ENCODE results near the gene RPTOR. TPM values are rescaled to one million over a fixed set of nuclear protein-coding genes. Genes with fewer than 3 reads are reported as not detected.

Gene RPTOR
- total and polyA plus RNA-seq, 10 of the 15 experiments (the other 5 are each of a cell fraction or from before 2014, with no cell fraction given): 0.18 to 32.1 (median 7.8) TPM

DNA sequence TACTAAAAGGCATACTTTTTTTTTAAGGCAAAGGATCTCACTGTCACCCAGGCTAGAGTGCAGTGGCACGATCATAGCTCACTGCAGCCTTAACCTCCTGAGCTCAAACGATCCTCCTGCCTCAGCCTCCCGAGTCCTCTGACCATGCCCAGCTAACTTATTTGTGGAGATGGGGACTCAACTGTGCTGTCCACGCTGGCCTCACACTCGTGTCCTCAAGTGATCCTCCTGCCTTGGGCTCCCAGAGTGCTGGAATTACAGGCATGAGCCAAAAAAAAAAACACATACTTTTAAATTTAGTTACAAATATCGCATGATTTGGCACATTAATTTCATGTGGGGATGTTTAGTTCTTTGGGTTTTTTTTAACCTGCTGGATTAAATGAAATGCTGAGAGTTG lies 239.3 kb downstream of the RPTOR start:
- Histone ChIP-seq H3K36me3 (ENCODE audit: control insufficient read depth in 2 of 2, insufficient read depth in 2 of 2, low read length in 1 of 2) (peaks cover 0 to 3% of the 10 kb centered on the region in 2 experiments; a peak in 3 of 4 replicates), H3K79me2 (ENCODE audit: control insufficient read depth, insufficient read depth, low read length) (peaks cover 5% of the 10 kb centered on the region), H3K27me3 (replicated peaks in 1 of 2; ENCODE audit: control insufficient read depth in 2 of 2, insufficient read depth in 2 of 2, low read length in 1 of 2) (no peaks in the 10 kb centered on the region), H3K4me3 (no peak overlapping the region), H3K27ac (ENCODE audit: control insufficient read depth, insufficient read depth) (no peak overlapping the region), H3K9me3 (replicated peaks; ENCODE audit: control insufficient read depth, insufficient read depth, low read length) (peaks cover 5% of the 10 kb centered on the region; the same call in 2 of the 3 replicates), H3K4me2 (ENCODE audit: control insufficient read depth, insufficient read depth) (no peak overlapping the region), H4K20me1 (ENCODE audit: control insufficient read depth, insufficient read depth) (no peaks in the 10 kb centered on the region), H3K9ac (ENCODE audit: control insufficient read depth, insufficient read depth, low read length) (no peak overlapping the region), H2AFZ (ENCODE audit: control insufficient read depth, low read depth, low read length) (no peak overlapping the region), H3K4me1 (ENCODE audit: control insufficient read depth, insufficient read depth, low read length) (peaks cover 38% of the 10 kb centered on the region)
- in situ Hi-C loops (cut with MboI) (no loop called here), intact Hi-C loops (cut with micrococcal nuclease; ENCODE audit: unreplicated experiment) (loop anchor here (5.0 kb wide), 1 partner anchor 47 kb away; no protein-coding TSS in a partner anchor)
- no peak for TF ChIP-seq YBX1 (IDR thresholded peaks at IDR 0.05)
- no peak for TF ChIP-seq SP1 (IDR thresholded peaks at IDR 0.05; ENCODE audit: low read depth, low read length)
- TF ChIP-seq, protein P1, sequence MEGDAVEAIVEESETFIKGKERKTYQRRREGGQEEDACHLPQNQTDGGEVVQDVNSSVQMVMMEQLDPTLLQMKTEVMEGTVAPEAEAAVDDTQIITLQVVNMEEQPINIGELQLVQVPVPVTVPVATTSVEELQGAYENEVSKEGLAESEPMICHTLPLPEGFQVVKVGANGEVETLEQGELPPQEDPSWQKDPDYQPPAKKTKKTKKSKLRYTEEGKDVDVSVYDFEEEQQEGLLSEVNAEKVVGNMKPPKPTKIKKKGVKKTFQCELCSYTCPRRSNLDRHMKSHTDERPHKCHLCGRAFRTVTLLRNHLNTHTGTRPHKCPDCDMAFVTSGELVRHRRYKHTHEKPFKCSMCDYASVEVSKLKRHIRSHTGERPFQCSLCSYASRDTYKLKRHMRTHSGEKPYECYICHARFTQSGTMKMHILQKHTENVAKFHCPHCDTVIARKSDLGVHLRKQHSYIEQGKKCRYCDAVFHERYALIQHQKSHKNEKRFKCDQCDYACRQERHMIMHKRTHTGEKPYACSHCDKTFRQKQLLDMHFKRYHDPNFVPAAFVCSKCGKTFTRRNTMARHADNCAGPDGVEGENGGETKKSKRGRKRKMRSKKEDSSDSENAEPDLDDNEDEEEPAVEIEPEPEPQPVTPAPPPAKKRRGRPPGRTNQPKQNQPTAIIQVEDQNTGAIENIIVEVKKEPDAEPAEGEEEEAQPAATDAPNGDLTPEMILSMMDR (IDR thresholded peaks at IDR 0.05 in 2 of 3, conservative IDR thresholded peaks at IDR 0.05 in 1 of 3; ENCODE audit: control insufficient read depth in 2 of 3, extremely low read depth in 1 of 3, insufficient read depth in 1 of 3, low read depth in 3 of 3, low read length in 3 of 3): no peak
- no peak for TF ChIP-seq BRCA1 (IDR thresholded peaks at IDR 0.05; ENCODE audit: low read depth, low read length)
- TF ChIP-seq TCF12 (IDR thresholded peaks at IDR 0.05; ENCODE audit: low read depth, low read length): no peak
- TF ChIP-seq ZNF384 (IDR thresholded peaks at IDR 0.05; ENCODE audit: borderline replicate concordance, low read depth, low read length): no peak
- TF ChIP-seq SPI1 (IDR thresholded peaks at IDR 0.05; ENCODE audit: borderline replicate concordance, insufficient read depth, low read depth, low read length): no peak
- TF ChIP-seq ZBTB33 (IDR thresholded peaks at IDR 0.05): no peak
- no peak for TF ChIP-seq MTA3 (IDR thresholded peaks at IDR 0.05; ENCODE audit: borderline replicate concordance, low read length)
- no peak for TF ChIP-seq IRF3 (IDR thresholded peaks at IDR 0.05)
- TF ChIP-seq MYC (IDR thresholded peaks at IDR 0.05; ENCODE audit: insufficient read depth, insufficient read length, insufficient replicate concordance, low read length, severe bottlenecking): no peak
- no peak for TF ChIP-seq TAF1 (IDR thresholded peaks at IDR 0.05; ENCODE audit: borderline replicate concordance, low read depth, low read length)
- ATAC-seq (no peak), FAIRE-seq (no peak), DNase-seq (ENCODE audit: low read depth, low spot score) (no peak)
- ChIA-PET POLR2A (no interaction called here), RAD21 (ENCODE audit: unreplicated experiment) (no interaction called here), CTCF (no interaction called here), SMC1A (ENCODE audit: uncharacterized antibody, unreplicated experiment) (interaction anchor here (0.9 kb wide), 1 partner anchor 10 kb away, joined by 3 read pairs; no protein-coding TSS in a partner anchor)
- 98% methylated on average over 6 of the region's 6 CpGs for WGBS (ENCODE audit: insufficient coverage, insufficient replicate concordance, low lambda C conversion rate, missing lambda C conversion rate)
- no TSS peak for BruUV-seq (replicated peaks)
